ENCODE results near the gene REEP2.
A peak's percentile ranks its signal among the peaks of the same experiment; 100 is the strongest.
"Not testable (repeated sequence)": the region's sequence is repeated elsewhere in the genome, so short reads cannot be mapped to it uniquely, and the experiment has no call there.

Gene REEP2

GRCh38 chr5:138438724-138439476 lies at the start of gene REEP2:
REEP2 (plus strand) TSS chr5:138439057; CDS start chr5:138439209, 152 bp downstream.
- peak; percentile 30 to 44 for DNase-seq

GRCh38 chr5:138389332-138389731 lies 49.5 kb upstream of the REEP2 start:
- DNase-seq, result no peak

- DNase-seq, result not testable (repeated sequence)
These were observed 48.9 kb upstream of the REEP2 start for GRCh38 chr5:138389911-138390310.

- no peak for DNase-seq
These were observed 46.9 kb upstream of the REEP2 start for GRCh38 chr5:138391859-138392386.

- no peak for DNase-seq
These were observed 36.2 kb upstream of the REEP2 start for GRCh38 chr5:138402640-138403039.

GRCh38 chr5:138408023-138408422 lies 30.8 kb upstream of the REEP2 start:
- no peak for DNase-seq

- peak; percentile 48 to 57 for DNase-seq
These were observed 27.7 kb upstream of the REEP2 start for GRCh38 chr5:138410996-138411640.

- no peak for DNase-seq
These were observed 20.4 kb upstream of the REEP2 start for GRCh38 chr5:138418444-138418843.

GRCh38 chr5:138425079-138425478 lies 13.8 kb upstream of the REEP2 start:
- no peak for DNase-seq

- no peak for DNase-seq
These were observed 2.9 kb upstream of the REEP2 start for GRCh38 chr5:138435943-138436342.

GRCh38 chr5:138438003-138438723 lies 694 bp upstream of the REEP2 start:
- DNase-seq, result no peak

- DNase-seq, result no peak
These were observed 761 bp downstream of the REEP2 start for GRCh38 chr5:138439477-138440158.

GRCh38 chr5:138440159-138441073 lies 1.6 kb downstream of the REEP2 start:
- DNase-seq, result no peak

GRCh38 chr5:138441221-138441620 lies 2.4 kb downstream of the REEP2 start:
- no peak for DNase-seq

- no peak for DNase-seq
These were observed 5.4 kb downstream of the REEP2 start for GRCh38 chr5:138444078-138444773.

GRCh38 chr5:138444774-138445546 lies 6.1 kb downstream of the REEP2 start:
- no peak for DNase-seq

- no peak for DNase-seq
These were observed 6.9 kb downstream of the REEP2 start for GRCh38 chr5:138445547-138446271.

- no peak for DNase-seq
These were observed 9.2 kb downstream of the REEP2 start for GRCh38 chr5:138448070-138448469.

Measured in Kasumi-1 (cell line).